ENCODE results near the gene YY1. TPM values are rescaled to one million over a fixed set of nuclear protein-coding genes. Genes with fewer than 3 reads are reported as not detected.

The YY1 gene
- total RNA-seq, 3 donors from 2014 or later (not counting 1 experiment from before 2014, with no cell fraction given): 77.9 to 92.6 (median 90.4) TPM

- H3K27ac Mint-ChIP-seq: peak overlapping the region; percentile 84 to 93
- no peaks in the 10 kb centered on the region for H3K9me3 Mint-ChIP-seq
- Histone ChIP-seq H3K4me3 (ENCODE audit: low read length) (peak overlapping the region; percentile 40), H3K27me3 (ENCODE audit: control insufficient read depth, insufficient read depth, low read length) (no peaks in the 10 kb centered on the region), H3K27ac (ENCODE audit: low read length) (peak overlapping the region; percentile 91), H3K4me1 (ENCODE audit: control insufficient read depth, insufficient read depth, low read length) (peaks cover 18% of the 10 kb centered on the region), H3K9me3 (ENCODE audit: control insufficient read depth, insufficient read depth, low read length) (no peaks in the 10 kb centered on the region), H3K36me3 (ENCODE audit: control insufficient read depth, insufficient read depth, low read length) (no peaks in the 10 kb centered on the region)
- intact Hi-C loops (cut with micrococcal nuclease): loop anchor here (2.0 to 5.0 kb wide), 3 partner anchors 123 to 510 kb away; partner anchors contain the start of gene CYP46A1
- no peak for TF ChIP-seq CTCF (IDR thresholded peaks at IDR 0.05)
- no peaks in the 10 kb centered on the region for H3K27me3 Mint-ChIP-seq (ENCODE audit: low read depth in 2 of 2)
- WGBS (ENCODE audit: insufficient coverage): 72% methylated on average over 21 of the region's 21 CpGs
- ATAC-seq (no peak), DNase-seq (no peak)
- no peaks in the 10 kb centered on the region for H3K36me3 Mint-ChIP-seq
- H3K4me3 Mint-ChIP-seq: peak overlapping the region; percentile 76
- peaks cover 7 to 9% of the 10 kb centered on the region in 2 donors for H3K4me1 Mint-ChIP-seq
These were observed 46.7 kb upstream of the YY1 start for GRCh38 chr14:100192250-100192671.

- no peaks in the 10 kb centered on the region for H3K27me3 Mint-ChIP-seq (ENCODE audit: low read depth in 2 of 2)
- intact Hi-C loops (cut with micrococcal nuclease): loop anchor here (1.0 to 5.0 kb wide), 7 partner anchors 21 to 511 kb away; partner anchors contain the start of gene CYP46A1
- H3K9me3 Mint-ChIP-seq: no peaks in the 10 kb centered on the region
- Histone ChIP-seq H3K9me3 (ENCODE audit: control insufficient read depth, insufficient read depth, low read length) (no peaks in the 10 kb centered on the region), H3K36me3 (ENCODE audit: control insufficient read depth, insufficient read depth, low read length) (no peaks in the 10 kb centered on the region), H3K27me3 (ENCODE audit: control insufficient read depth, insufficient read depth, low read length) (no peaks in the 10 kb centered on the region), H3K4me3 (ENCODE audit: low read length) (peak overlapping the region; percentile 40), H3K4me1 (ENCODE audit: control insufficient read depth, insufficient read depth, low read length) (peaks cover 18% of the 10 kb centered on the region), H3K27ac (ENCODE audit: low read length) (peak overlapping the region; percentile 91)
- DNase-seq (peak; percentile 99 to 100), ATAC-seq (peak; percentile 97 to 99 (median 98))
- TF ChIP-seq CTCF (IDR thresholded peaks at IDR 0.05): peak; percentile 80
- WGBS (ENCODE audit: insufficient coverage): under 1% methylated on average over 62 of the region's 62 CpGs
- peaks cover 7 to 9% of the 10 kb centered on the region in 2 donors for H3K4me1 Mint-ChIP-seq
- peak overlapping the region; percentile 76 for H3K4me3 Mint-ChIP-seq
- H3K27ac Mint-ChIP-seq: peak overlapping the region; percentile 84 to 93
- H3K36me3 Mint-ChIP-seq: no peaks in the 10 kb centered on the region
These were observed 46.1 kb upstream of the YY1 start for GRCh38 chr14:100192672-100193416.

GRCh38 chr14:100193417-100194357 lies 45.3 kb upstream of the YY1 start:
- H3K27me3 ChIP-seq (ENCODE audit: control insufficient read depth, insufficient read depth, low read length): no peaks in the 10 kb centered on the region
- peak in 1 of 2 donors; percentile 21 for DNase-seq
- H3K4me3 ChIP-seq (ENCODE audit: low read length): peak overlapping the region; percentile 17
- no peaks in the 10 kb centered on the region for H3K9me3 ChIP-seq (ENCODE audit: control insufficient read depth, insufficient read depth, low read length)
- no peaks in the 10 kb centered on the region for H3K27me3 Mint-ChIP-seq (ENCODE audit: low read depth in 2 of 2)
- peak overlapping the region; percentile 76 for H3K4me3 Mint-ChIP-seq
- peaks cover 7 to 9% of the 10 kb centered on the region in 2 donors for H3K4me1 Mint-ChIP-seq
- peak overlapping the region; percentile 84 to 93 for H3K27ac Mint-ChIP-seq
- WGBS (ENCODE audit: insufficient coverage): 68% methylated on average over 12 of the region's 12 CpGs
- no peaks in the 10 kb centered on the region for H3K9me3 Mint-ChIP-seq
- H3K36me3 Mint-ChIP-seq: no peaks in the 10 kb centered on the region
- peaks cover 18% of the 10 kb centered on the region for H3K4me1 ChIP-seq (ENCODE audit: control insufficient read depth, insufficient read depth, low read length)
- peak overlapping the region; percentile 91 for H3K27ac ChIP-seq (ENCODE audit: low read length)
- ATAC-seq: no peak
- no peaks in the 10 kb centered on the region for H3K36me3 ChIP-seq (ENCODE audit: control insufficient read depth, insufficient read depth, low read length)
- intact Hi-C loops (cut with micrococcal nuclease): loop anchor here (1.0 to 5.0 kb wide), 7 partner anchors 21 to 511 kb away; partner anchors contain the start of gene CYP46A1
- no peak for TF ChIP-seq CTCF (IDR thresholded peaks at IDR 0.05)

Data from natural killer cell (primary cell).